22Rv1 (cell line): Measurements from ENCODE around the gene ATRNL1.

Source experiments
- CTCF ChIP-seq: fragments of 450-650 bp; IDR thresholded peaks from 2 replicates; pipeline ENCODE4 v1.5.1; 2017; ENCODE audit warnings: mild to moderate bottlenecking
- ZFX ChIP-seq: fragments of 450-650 bp; IDR thresholded peaks from 2 replicates; pipeline ENCODE4 v1.6.1; 2017; ENCODE audit warnings: antibody characterized with exemption, borderline replicate concordance

- TF ChIP-seq CTCF (no peak), ZFX (no peak)
These were observed 889.4 kb downstream of the ATRNL1 start for GRCh38 chr10:115982526-115982925.
